ENCODE data around the gene NAV2.
A peak's percentile ranks its signal among the peaks of the same experiment; 100 is the strongest.

Gene NAV2

DNA sequence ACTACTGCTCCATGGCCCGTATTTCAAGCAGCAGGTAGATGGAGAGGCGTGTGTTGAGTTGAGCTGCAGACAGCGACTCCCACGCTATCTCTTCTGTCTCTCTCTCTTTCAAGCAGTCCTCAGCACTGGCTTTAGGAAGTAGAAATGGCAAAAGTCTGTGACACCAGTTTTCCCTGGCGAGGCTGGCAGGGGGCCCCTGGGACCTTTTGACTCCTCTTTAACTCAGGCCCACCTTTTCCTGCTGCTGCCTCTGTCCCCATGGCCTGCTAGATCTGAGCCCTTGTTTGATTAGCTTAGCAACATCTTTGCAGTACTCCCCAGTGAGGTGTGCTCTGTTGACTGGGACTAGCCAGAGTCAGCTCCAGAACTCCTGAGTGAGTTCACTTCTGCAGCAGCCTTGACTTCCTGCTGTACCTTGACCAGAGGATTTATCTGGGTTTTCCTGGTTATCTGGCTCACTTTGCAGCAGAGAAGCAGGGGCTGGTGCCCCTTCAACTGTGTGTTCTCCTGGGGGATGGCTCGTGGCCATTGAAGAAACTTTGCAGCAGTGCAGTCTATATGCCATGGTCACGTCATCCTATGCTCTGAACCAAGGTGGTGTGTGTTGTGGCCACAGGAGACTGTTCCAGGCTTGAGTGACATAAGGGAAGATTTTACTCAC, 263.8 kb downstream of the NAV2 start:
- DNase-seq (ENCODE audit: low read depth): no peak
- H3K4me3 ChIP-seq (ENCODE audit: low read depth, low read length): no peak overlapping the region
- TF ChIP-seq MYC (IDR thresholded peaks at IDR 0.05; ENCODE audit: low read depth, low read length) (no peak), POLR2A (IDR thresholded peaks at IDR 0.05; ENCODE audit: extremely low read depth, insufficient read length) (no peak)

DNA sequence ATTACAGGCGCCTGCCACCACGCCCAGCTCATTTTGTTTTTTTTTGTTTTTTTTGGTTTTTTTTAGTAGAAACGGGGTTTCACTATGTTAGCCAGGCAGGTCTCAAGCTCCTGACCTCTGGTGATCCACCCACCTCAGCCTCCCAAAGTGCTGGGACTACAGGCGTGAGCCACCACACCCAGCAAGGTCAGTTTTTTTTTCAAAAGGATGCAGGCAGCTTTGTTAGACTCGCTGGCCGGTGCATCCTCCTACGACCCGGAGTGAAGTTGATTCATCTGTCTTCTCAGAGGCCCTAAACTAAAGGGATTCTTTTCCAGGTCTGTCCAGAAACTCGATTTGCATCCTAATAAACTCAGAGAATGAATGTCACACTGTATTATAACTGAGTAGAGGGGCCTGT, 265.3 kb downstream of the NAV2 start:
- no peak overlapping the region for H3K4me3 ChIP-seq (ENCODE audit: low read depth, low read length)
- no peak for DNase-seq (ENCODE audit: low read depth)
- TF ChIP-seq POLR2A (IDR thresholded peaks at IDR 0.05; ENCODE audit: extremely low read depth, insufficient read length): no peak
- TF ChIP-seq, protein P1, sequence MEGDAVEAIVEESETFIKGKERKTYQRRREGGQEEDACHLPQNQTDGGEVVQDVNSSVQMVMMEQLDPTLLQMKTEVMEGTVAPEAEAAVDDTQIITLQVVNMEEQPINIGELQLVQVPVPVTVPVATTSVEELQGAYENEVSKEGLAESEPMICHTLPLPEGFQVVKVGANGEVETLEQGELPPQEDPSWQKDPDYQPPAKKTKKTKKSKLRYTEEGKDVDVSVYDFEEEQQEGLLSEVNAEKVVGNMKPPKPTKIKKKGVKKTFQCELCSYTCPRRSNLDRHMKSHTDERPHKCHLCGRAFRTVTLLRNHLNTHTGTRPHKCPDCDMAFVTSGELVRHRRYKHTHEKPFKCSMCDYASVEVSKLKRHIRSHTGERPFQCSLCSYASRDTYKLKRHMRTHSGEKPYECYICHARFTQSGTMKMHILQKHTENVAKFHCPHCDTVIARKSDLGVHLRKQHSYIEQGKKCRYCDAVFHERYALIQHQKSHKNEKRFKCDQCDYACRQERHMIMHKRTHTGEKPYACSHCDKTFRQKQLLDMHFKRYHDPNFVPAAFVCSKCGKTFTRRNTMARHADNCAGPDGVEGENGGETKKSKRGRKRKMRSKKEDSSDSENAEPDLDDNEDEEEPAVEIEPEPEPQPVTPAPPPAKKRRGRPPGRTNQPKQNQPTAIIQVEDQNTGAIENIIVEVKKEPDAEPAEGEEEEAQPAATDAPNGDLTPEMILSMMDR (IDR thresholded peaks at IDR 0.05; ENCODE audit: low read depth, low read length): no peak
- TF ChIP-seq, protein P2, sequence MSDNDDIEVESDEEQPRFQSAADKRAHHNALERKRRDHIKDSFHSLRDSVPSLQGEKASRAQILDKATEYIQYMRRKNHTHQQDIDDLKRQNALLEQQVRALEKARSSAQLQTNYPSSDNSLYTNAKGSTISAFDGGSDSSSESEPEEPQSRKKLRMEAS (IDR thresholded peaks at IDR 0.05; ENCODE audit: low read depth, low read length): no peak
- TF ChIP-seq MYC (IDR thresholded peaks at IDR 0.05; ENCODE audit: low read depth, low read length): no peak

DNA sequence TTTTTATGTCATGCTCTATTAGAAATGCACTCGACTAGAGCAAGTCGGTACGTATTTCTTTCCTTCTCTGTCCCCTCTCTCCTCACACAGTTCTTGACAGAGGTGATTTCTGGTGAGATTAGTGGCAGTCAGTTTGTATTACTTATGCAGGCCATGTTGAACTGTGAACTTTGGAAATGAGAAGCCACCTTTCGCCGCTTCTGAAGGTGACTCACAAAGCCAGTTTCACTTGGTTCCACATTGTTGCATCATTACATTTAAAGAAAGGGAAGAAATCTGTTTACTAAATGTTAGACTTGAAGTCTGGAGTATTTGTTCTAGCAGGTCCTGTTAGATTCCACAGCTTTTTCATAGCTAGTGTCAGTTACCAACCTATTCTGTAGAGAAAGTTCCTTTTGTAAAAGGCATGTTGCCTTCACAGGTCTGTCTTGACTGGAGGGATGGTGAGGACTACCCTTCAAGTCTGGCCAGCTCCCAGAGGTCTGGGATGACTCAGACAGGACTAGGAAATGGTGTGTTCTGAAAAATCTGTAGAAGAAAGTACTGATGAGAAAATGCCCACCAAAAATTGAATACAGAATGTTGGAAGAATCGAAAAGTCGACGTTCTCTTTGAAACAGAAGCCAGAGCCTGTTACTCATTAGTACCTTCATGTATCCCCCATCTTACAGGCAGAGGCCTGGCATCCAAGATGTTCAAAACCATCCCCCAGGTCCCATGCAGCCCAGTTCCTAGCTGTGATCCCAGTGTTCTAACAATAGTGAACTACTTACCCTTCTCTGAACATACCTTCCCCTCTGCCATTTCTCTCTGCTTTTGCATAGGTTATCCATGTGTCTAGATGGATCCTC, 266.3 kb downstream of the NAV2 start:
- TF ChIP-seq, protein P1 (IDR thresholded peaks at IDR 0.05; ENCODE audit: low read depth, low read length): no peak
- TF ChIP-seq POLR2A (IDR thresholded peaks at IDR 0.05; ENCODE audit: extremely low read depth, insufficient read length) (no peak), MYC (IDR thresholded peaks at IDR 0.05; ENCODE audit: low read depth, low read length) (no peak)
- TF ChIP-seq, protein P2 (IDR thresholded peaks at IDR 0.05; ENCODE audit: low read depth, low read length): no peak
- peak; percentile 7 for DNase-seq (ENCODE audit: low read depth)
- H3K4me3 ChIP-seq (ENCODE audit: low read depth, low read length): no peak overlapping the region

DNA sequence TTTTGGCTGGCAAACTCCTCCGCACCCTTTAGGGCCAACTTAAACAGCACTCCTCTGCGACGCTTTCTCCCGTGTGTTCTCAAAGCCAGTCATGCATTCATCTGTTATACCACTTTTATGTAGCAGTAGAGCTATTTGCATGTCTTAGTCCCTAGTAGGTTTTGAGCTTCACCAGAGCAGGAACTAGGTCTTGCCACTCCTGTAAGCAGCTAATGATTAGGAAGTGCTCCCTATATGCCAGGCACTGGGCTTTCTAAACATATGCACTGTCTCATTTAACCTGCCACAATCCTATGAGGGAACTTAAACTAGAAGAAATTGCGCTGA, 266.8 kb downstream of the NAV2 start:
- no peak for DNase-seq (ENCODE audit: low read depth)
- H3K4me3 ChIP-seq (ENCODE audit: low read depth, low read length): no peak overlapping the region
- no peak for TF ChIP-seq POLR2A (IDR thresholded peaks at IDR 0.05; ENCODE audit: extremely low read depth, insufficient read length)
- TF ChIP-seq, protein P2 (IDR thresholded peaks at IDR 0.05; ENCODE audit: low read depth, low read length): no peak

DNA sequence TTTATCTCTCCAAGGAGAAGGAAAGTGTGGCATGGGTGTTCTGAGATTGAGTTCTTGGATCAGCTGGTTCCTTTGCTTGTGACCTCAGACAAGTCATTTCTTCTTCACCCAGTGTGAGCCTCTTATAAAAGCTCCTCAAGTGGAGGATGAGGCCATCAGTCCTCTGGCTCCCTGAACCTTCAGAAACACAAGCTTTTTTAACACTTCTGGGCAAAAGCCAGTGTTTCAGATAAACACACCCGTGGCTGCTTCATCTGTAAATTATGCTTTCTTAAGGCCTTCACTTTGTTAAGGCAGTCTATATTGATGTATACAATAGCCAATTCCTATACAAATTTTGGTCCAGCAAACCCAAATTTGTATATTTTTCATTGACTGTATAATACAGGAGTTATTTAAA, 267.8 kb downstream of the NAV2 start:
- DNase-seq (ENCODE audit: low read depth): no peak
- H3K4me3 ChIP-seq (ENCODE audit: low read depth, low read length): no peak overlapping the region
- TF ChIP-seq, protein P1 (IDR thresholded peaks at IDR 0.05; ENCODE audit: low read depth, low read length): no peak
- TF ChIP-seq MYC (IDR thresholded peaks at IDR 0.05; ENCODE audit: low read depth, low read length): no peak
- no peak for TF ChIP-seq POLR2A (IDR thresholded peaks at IDR 0.05; ENCODE audit: extremely low read depth, insufficient read length)
- TF ChIP-seq, protein P2 (IDR thresholded peaks at IDR 0.05; ENCODE audit: low read depth, low read length): no peak

DNA sequence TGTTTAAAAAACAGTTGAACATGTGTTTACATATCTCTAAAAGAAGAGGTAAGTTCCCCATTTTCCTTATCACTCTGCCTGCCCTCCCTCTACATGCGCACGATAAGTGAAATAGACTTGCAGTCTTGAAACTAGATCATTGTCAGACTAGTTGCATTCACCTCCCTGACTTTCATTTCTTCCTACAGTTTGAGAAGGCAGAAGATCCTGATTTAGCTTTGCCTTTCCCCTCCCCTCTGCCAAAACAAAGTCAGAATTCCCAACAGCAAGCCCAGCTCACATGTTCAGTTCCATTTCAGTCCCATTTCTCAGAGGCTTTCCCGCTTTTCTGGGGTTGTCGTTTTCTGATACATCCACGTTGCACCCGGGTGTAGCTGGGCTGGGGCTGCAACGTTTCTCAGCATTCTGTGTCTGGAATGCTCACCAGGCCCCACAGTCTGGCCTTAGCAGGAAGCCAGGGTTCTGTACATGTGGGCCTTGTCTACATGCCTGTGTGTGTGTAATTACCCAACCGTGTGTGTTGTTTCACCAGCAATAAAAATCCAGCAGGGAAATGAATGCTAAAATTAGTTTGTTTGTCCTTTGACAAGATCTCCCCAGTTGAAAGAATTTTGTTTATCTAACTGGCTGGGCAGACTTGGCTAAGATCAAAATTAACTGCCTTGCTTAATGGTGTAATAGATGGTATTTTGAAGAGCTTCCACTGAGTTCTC, 268.5 kb downstream of the NAV2 start:
- TF ChIP-seq POLR2A (IDR thresholded peaks at IDR 0.05; ENCODE audit: extremely low read depth, insufficient read length) (no peak), MYC (IDR thresholded peaks at IDR 0.05; ENCODE audit: low read depth, low read length) (no peak)
- TF ChIP-seq, protein P2 (IDR thresholded peaks at IDR 0.05; ENCODE audit: low read depth, low read length): no peak
- H3K4me3 ChIP-seq (ENCODE audit: low read depth, low read length): no peak overlapping the region
- DNase-seq (ENCODE audit: low read depth): no peak

Data from NB4 (cell line).